HG03064 (cell line): ENCODE data around the gene NEURL1.
A peak's percentile ranks its signal among the peaks of the same experiment; 100 is the strongest.
"Not testable (repeated sequence)": the region's sequence is repeated elsewhere in the genome, so short reads cannot be mapped to it uniquely, and the experiment has no call there.

Experiments
- ATAC-seq: cut with Tn5 transposase; IDR thresholded peaks from one replicate; pipeline ENCODE4 v1.9.1; 2021; ENCODE audit warnings: low read depth; ENCODE audit not compliant: unreplicated experiment

Gene NEURL1

GRCh38 chr10:103459615-103460014 is 33.9 kb upstream of the NEURL1 start:
- no peak for ATAC-seq

GRCh38 chr10:103463499-103463898 is 30.0 kb upstream of the NEURL1 start:
- no peak for ATAC-seq

- no peak for ATAC-seq
These were observed 27.9 kb upstream of the NEURL1 start for GRCh38 chr10:103465411-103466179.

- no peak for ATAC-seq
These were observed 26.8 kb upstream of the NEURL1 start for GRCh38 chr10:103466734-103467133.

GRCh38 chr10:103467406-103467805 is 26.1 kb upstream of the NEURL1 start:
- ATAC-seq, result no peak

- ATAC-seq, result no peak
These were observed 24.3 kb upstream of the NEURL1 start for GRCh38 chr10:103469201-103469600.

- peak; percentile 61 for ATAC-seq
These were observed 22.5 kb upstream of the NEURL1 start for GRCh38 chr10:103470761-103471653.

- ATAC-seq, result no peak
These were observed 21.5 kb upstream of the NEURL1 start for GRCh38 chr10:103472005-103472404.

GRCh38 chr10:103473261-103473671 is 20.2 kb upstream of the NEURL1 start:
- no peak for ATAC-seq

GRCh38 chr10:103474077-103474476 is 19.4 kb upstream of the NEURL1 start:
- ATAC-seq, result no peak

GRCh38 chr10:103475437-103475836 is 18.1 kb upstream of the NEURL1 start:
- no peak for ATAC-seq

- ATAC-seq, result no peak
These were observed 17.3 kb upstream of the NEURL1 start for GRCh38 chr10:103476046-103476768.

- no peak for ATAC-seq
These were observed 14.8 kb upstream of the NEURL1 start for GRCh38 chr10:103478671-103479070.

GRCh38 chr10:103479135-103479534 is 14.4 kb upstream of the NEURL1 start, which contains the start of gene CALHM3:
Gene CALHM3 (minus strand): TSS chr10:103479240. CDS start chr10:103479032, 208 bp downstream.
- no peak for ATAC-seq

GRCh38 chr10:103480521-103480920 is 13.0 kb upstream of the NEURL1 start:
- ATAC-seq, result no peak

- ATAC-seq, result no peak
These were observed 11.5 kb upstream of the NEURL1 start for GRCh38 chr10:103481974-103482531.

GRCh38 chr10:103486635-103487409 is 6.7 kb upstream of the NEURL1 start:
- ATAC-seq, result not testable (repeated sequence)

GRCh38 chr10:103487410-103487708 is 6.1 kb upstream of the NEURL1 start:
- no peak for ATAC-seq

GRCh38 chr10:103490986-103491314 is 2.6 kb upstream of the NEURL1 start:
- ATAC-seq, result no peak

GRCh38 chr10:103491729-103492364 is 1.7 kb upstream of the NEURL1 start:
- no peak for ATAC-seq
